ENCODE results near the gene BBLN. TPM values are rescaled to one million over a fixed set of nuclear protein-coding genes. Genes with fewer than 3 reads are reported as not detected.

The BBLN gene
- total RNA-seq, 4 donors from 2014 or later, result 73.5 to 145 (median 132) TPM

DNA sequence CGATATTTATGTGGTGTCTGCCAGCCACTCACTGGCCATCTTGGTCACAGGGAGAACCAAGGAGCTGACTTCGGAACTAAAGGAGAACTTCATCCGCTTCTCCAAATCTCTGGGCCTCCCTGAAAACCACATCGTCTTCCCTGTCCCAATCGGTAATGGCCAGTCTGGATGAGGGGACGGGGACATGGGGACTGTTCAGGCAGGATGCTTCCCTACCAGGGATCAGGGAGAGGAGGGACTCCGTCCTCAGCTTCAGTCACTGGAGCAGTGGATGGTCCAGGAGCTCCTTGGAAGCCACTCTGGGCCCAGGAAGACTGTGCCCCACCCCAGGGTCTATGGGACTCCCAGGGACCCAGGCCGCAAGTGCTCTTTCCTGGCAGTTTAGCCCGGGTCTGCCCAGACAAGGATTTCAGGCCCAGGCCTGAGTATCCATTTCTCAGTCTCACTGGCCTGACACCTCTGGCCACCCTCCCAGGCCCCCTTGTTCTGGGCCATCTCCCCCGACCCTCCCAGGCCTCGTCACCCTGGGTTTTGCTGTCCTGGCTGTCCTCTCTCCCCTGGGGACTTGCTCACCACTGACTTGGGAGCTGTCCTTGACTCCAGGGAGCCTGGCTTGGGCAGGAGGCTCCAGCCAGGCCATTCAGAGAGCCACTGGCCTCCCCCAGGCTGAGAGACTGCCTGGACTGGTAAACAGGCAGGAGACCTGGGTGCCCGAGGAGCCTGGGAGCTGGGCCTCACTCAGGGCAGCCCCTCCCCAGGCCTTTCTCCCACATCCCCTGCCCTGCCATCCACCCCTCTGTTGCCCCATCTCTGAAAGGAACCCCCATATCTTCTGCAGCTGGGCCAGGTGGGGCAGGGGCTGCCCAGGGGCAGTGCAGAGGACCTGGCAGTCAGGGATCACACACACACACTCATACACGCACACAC, 7.7 kb upstream of the BBLN start:
- intact Hi-C loops (cut with DNase I; ENCODE audit: low total_unique reads), result no loop called here
- DNase-seq (no peak), ATAC-seq (no peak)
- no peaks in the 10 kb centered on the region for H3K36me3 ChIP-seq
- in situ Hi-C loops (cut with MboI; ENCODE audit: low sequenced_read_pairs in 4 of 4), result no loop called here
- no peak for TF ChIP-seq POLR2A (IDR thresholded peaks at IDR 0.05)
- TF ChIP-seq, protein P1, sequence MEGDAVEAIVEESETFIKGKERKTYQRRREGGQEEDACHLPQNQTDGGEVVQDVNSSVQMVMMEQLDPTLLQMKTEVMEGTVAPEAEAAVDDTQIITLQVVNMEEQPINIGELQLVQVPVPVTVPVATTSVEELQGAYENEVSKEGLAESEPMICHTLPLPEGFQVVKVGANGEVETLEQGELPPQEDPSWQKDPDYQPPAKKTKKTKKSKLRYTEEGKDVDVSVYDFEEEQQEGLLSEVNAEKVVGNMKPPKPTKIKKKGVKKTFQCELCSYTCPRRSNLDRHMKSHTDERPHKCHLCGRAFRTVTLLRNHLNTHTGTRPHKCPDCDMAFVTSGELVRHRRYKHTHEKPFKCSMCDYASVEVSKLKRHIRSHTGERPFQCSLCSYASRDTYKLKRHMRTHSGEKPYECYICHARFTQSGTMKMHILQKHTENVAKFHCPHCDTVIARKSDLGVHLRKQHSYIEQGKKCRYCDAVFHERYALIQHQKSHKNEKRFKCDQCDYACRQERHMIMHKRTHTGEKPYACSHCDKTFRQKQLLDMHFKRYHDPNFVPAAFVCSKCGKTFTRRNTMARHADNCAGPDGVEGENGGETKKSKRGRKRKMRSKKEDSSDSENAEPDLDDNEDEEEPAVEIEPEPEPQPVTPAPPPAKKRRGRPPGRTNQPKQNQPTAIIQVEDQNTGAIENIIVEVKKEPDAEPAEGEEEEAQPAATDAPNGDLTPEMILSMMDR (IDR thresholded peaks at IDR 0.05 in 4 of 5, conservative IDR thresholded peaks at IDR 0.05 in 1 of 5), result no peak
- no peaks in the 10 kb centered on the region for H3K27me3 ChIP-seq
- H3K27ac ChIP-seq, result no peak overlapping the region
- H3K9me3 ChIP-seq, result no peaks in the 10 kb centered on the region
- H3K4me1 ChIP-seq, result peaks cover 0 to 8% of the 10 kb centered on the region in 2 donors
- H3K4me3 ChIP-seq, result no peak overlapping the region

DNA sequence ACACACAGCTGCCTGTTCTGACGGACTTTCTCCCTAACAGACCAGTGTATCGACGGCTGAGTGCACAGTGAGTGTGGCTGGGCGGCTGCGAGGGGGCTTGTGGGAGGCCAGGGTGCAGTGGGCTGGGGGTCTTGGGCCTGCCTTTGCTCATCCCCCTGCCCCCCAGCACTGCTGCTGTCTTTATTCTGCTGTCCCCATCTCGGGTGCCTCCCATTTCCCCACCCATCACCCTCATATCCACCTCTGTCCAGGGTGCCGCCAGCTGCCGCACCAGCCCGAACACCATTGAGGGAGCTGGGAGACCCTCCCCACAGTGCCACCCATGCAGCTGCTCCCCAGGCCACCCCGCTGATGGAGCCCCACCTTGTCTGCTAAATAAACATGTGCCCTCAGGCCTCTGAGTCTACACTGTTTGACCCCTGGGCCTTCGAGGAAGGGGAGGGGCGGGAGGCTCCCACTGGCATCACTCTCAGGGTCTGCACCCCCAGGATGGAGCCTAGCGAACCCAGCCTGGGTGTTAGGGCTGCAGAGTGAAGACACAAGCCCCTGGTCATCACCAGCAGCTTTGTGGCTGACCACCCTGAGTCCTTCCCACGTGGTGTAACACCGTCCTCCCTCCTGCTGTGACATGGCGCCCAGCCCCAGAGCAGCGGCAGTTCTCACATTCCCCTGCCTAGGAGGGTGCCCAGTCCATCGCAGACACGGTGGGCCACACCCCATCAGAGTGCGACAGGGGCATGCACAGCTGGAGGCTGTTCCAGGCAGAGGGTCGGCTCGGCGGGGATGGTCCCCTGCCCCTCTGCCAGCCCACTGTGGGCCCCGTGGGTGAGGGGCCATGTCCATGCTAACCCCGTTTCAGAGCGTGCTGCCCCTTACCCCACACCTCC, 6.8 kb upstream of the BBLN start:
- Histone ChIP-seq H3K4me1 (peaks cover 0 to 8% of the 10 kb centered on the region in 2 donors), H3K36me3 (no peaks in the 10 kb centered on the region), H3K27ac (no peak overlapping the region), H3K9me3 (no peaks in the 10 kb centered on the region), H3K27me3 (no peaks in the 10 kb centered on the region), H3K4me3 (no peak overlapping the region)
- intact Hi-C loops (cut with DNase I; ENCODE audit: low total_unique reads), result no loop called here
- TF ChIP-seq, protein P1 (IDR thresholded peaks at IDR 0.05 in 4 of 5, conservative IDR thresholded peaks at IDR 0.05 in 1 of 5), result no peak
- no peak for TF ChIP-seq POLR2A (IDR thresholded peaks at IDR 0.05)
- no peak for DNase-seq
- ATAC-seq, result no peak
- in situ Hi-C loops (cut with MboI; ENCODE audit: low sequenced_read_pairs in 4 of 4), result no loop called here

DNA sequence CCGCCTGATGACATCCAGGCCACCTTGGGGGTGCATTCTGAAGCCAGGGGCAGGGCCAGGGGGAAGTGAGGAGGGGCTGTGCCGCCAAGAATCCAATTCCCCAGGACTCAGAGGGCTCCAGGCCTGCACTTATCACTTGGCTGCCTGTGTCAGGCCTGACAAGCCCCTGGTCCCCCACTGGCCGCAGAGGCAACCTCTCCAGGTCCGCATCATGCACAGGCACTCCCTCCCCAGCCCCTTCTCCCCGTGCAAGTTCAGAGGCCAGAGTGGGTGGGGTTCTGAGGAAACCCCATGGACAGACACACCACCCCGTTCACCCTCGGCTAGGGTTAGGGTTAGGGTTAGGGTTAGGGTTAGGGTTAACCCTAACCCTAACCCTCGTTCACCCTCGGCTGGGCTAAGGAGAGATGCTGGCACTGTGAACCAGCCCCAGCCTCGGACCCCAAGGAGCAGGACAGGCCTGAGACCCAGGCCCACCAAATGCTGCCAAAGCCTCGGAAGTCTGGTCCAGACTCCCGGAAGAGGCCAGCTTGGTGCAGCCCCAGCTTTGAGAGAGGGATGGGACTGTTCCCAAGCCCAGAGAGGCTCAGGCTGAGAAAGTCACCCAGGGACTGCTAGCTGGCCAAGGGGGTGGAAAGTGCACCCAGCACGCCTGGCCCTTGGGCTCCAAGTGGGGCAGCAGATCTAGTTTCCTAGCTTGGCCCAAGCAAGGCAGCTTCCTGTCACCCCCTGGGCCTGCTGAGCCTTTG, 5.9 kb upstream of the BBLN start:
- no peak overlapping the region for H3K4me3 ChIP-seq
- no peaks in the 10 kb centered on the region for H3K27me3 ChIP-seq
- no peak overlapping the region for H3K27ac ChIP-seq
- in situ Hi-C loops (cut with MboI; ENCODE audit: low sequenced_read_pairs in 4 of 4), result no loop called here
- H3K36me3 ChIP-seq, result no peaks in the 10 kb centered on the region
- no peaks in the 10 kb centered on the region for H3K9me3 ChIP-seq
- DNase-seq, result no peak
- no peak for ATAC-seq
- no peak for TF ChIP-seq POLR2A (IDR thresholded peaks at IDR 0.05)
- TF ChIP-seq, protein P1 (IDR thresholded peaks at IDR 0.05 in 4 of 5, conservative IDR thresholded peaks at IDR 0.05 in 1 of 5), result no peak
- intact Hi-C loops (cut with DNase I; ENCODE audit: low total_unique reads), result no loop called here
- peaks cover 0 to 3% of the 10 kb centered on the region in 2 donors for H3K4me1 ChIP-seq

DNA sequence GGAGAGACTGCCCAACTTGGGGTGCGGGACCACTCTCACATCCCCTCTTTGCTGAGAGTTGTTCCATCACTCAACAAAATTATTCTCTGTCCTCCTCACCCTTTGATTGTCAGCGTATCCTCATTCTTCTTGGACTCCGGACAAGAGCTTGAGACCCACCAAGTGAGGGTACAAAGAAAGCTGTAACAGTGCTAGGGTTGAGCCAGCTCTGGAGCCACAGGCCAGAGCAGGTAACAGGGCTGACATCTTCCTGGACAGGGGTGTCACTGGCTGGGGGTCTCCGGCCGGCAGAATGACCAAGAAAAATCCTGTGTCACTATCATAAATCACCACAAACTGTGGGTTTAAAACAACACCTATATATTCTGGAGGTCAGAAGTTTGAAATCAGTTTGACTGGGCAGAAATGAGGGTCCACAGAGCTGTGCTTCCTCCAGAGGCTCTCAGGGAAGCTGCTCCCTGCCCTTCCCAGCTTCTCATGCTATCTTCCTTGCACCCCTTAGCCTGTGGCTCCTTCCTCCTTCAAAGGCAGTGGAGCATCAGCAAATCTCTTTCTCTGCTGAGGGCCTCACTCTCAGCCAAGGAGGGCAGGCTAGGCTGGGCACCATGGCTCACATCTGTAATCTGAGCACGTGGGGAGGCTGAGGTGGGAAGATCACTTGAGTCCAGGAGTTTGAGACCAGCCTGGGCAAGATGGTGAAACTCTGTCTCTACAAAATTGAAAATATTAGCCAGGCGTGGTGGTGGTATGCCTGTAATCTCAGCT, 4.1 kb upstream of the BBLN start:
- Histone ChIP-seq H3K36me3 (no peaks in the 10 kb centered on the region), H3K4me1 (peaks cover 4 to 9% of the 10 kb centered on the region in 2 donors), H3K27ac (no peak overlapping the region), H3K4me3 (no peak overlapping the region), H3K9me3 (no peaks in the 10 kb centered on the region), H3K27me3 (no peaks in the 10 kb centered on the region)
- DNase-seq (no peak), ATAC-seq (no peak)
- TF ChIP-seq POLR2A (IDR thresholded peaks at IDR 0.05), result no peak
- TF ChIP-seq, protein P1 (IDR thresholded peaks at IDR 0.05 in 4 of 5, conservative IDR thresholded peaks at IDR 0.05 in 1 of 5), result no peak
- intact Hi-C loops (cut with DNase I; ENCODE audit: low total_unique reads) (no loop called here), in situ Hi-C loops (cut with MboI; ENCODE audit: low sequenced_read_pairs in 4 of 4) (no loop called here)
